AG20443 (cell line): Measurements from ENCODE around the gene FGF7.
"Not testable (repeated sequence)": the region's sequence is repeated elsewhere in the genome, so short reads cannot be mapped to it uniquely, and the experiment has no call there.

Experiments used
- DNase-seq: peaks from one replicate; pipeline ENCODE4 v3.0.0; 2012; ENCODE audit warnings: low spot score, mixed read lengths

Gene FGF7

DNA sequence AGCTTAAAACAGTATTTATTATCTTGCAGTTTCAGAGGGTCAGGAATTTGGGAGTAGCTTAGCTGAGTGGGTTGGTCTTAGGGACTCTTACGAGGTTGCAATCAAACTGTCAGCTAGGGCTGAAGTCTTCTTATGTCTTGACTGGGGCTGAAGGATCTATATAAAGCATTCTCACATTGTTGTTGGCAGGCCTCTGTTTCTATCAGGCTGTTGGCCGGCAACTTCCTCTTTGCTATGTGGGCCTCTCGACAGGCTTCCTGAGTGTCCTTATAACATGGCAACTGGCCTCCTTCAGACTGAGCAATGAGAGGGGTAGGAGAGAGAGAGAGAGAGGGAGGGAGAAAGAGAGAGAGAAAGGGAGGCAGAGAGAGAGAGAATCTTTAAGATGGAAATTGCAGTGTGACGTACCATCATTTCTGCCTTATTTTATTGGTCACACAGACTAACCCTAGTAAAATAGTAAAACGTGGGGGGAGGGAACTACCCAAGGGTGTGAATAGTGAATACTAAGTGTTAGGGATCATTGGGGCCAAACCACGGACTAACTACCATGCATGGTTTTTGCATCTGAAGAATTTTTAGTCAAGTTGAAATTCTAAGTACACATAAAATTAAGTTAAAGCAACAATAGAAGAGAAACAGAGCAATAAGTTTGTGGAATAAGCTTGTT, 16.1 kb downstream of the FGF7 start:
- DNase-seq, result no peak

DNA sequence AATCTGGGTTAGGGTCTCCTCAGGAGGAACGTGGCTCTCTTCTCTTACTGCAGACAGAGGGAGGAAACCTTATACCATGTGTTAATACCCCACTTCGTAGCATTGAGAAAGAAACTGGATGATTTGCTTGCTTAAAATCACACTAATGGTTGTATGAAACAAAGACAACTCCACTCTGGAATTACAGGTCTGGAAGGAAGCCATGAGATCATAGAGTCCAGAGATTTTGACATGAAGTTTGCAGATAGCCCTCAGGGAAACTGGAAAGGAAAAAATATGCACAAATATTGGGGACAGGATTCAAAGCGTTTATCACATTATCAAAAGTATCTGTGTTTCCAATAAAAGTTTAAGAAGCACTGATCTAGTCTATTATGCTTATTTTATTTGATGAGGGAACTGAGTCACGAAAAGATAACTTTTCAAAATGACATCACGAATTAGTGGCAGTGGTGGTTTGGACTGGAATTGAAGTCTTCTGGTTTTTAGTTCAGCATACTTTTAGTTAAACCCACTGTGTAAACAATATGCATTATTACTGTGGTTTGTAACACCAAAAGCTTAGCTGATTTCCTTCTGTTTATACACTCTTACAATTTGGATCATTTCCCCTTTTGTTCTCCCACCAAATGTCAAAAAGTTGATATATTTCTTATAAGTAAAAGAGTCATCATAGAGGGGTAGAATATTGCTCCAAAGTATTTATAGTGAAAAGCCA, 16.8 kb downstream of the FGF7 start:
- DNase-seq, result no peak

- DNase-seq, result no peak
Measured at GRCh38 chr15:49441356-49441755, 18.3 kb downstream of the FGF7 start.

GRCh38 chr15:49441816-49442215, 18.8 kb downstream of the FGF7 start:
- DNase-seq, result no peak

GRCh38 chr15:49452595-49452994, 29.6 kb downstream of the FGF7 start:
- DNase-seq, result no peak

GRCh38 chr15:49456166-49456565, 33.1 kb downstream of the FGF7 start:
- DNase-seq, result no peak

DNA sequence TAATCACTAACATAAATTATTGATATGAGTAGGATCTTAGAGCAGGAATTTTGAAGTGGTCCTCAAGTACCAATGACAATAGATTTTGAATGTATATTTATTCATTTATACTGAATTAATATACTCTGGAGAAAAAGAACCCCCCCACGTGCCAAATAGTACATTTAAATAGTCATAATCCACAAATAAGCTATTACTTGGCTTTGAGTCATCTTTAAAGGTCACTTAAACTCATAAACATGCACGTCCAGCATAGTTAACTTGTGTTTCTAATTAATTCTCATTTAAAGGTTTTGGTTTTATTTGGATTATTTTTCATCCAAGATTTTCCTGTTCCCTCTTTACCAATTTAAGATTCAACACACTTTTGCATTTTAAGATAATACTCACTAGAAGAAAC, 35.1 kb downstream of the FGF7 start:
- peak; percentile 20 for DNase-seq

- no peak for DNase-seq
Measured at GRCh38 chr15:49460411-49460941, 37.4 kb downstream of the FGF7 start.

GRCh38 chr15:49462232-49462844, 39.3 kb downstream of the FGF7 start:
- no peak for DNase-seq

- DNase-seq, result no peak
Measured at GRCh38 chr15:49464522-49464921, 41.5 kb downstream of the FGF7 start.

- DNase-seq, result no peak
Measured at GRCh38 chr15:49466119-49466518, 43.1 kb downstream of the FGF7 start.

- DNase-seq, result no peak
Measured at GRCh38 chr15:49467746-49468480, 44.9 kb downstream of the FGF7 start.

GRCh38 chr15:49468481-49468839, 45.4 kb downstream of the FGF7 start:
- DNase-seq, result peak; percentile 44

DNA sequence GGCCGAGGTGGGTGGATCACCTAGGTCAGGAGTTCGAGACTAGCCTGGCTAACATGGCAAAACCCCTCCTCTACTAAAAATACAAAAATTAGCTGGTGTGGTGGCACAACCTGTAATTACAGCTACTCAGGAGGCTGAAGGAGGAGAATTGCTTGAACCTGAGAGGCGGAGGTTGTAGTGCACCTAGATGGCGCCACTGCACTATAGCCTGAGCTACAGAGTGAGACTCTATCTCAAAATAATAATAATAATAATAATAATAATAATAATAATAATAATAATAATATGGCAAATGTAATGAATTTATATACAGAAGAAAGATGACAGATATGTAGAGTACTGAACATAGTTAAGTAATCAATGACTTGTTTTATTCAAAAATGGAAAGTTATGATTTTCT, 48.2 kb downstream of the FGF7 start:
- DNase-seq, result not testable (repeated sequence)

DNA sequence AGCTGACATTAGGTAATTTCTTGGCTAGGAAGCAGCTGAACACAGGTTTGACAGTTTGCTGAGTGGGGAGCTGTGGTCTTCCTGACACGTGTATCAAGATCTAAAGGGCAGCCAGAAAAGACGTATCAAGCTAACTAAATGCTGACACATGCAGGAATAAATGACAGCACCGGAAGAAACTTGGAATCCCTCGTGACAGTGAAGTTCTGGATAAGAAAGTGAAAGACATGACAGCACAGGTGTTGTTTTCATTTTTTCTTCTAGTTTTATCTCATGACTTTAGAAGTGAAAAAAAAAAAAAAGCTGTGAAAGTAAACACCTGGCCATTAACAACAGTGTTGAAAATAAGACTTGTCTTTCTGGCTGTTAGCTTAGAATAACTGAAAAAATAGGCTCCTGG, 48.7 kb downstream of the FGF7 start:
- DNase-seq, result no peak

GRCh38 chr15:49472338-49472737, 49.3 kb downstream of the FGF7 start:
- no peak for DNase-seq

- DNase-seq, result no peak
Measured at GRCh38 chr15:49473031-49473430, 50.0 kb downstream of the FGF7 start.

DNA sequence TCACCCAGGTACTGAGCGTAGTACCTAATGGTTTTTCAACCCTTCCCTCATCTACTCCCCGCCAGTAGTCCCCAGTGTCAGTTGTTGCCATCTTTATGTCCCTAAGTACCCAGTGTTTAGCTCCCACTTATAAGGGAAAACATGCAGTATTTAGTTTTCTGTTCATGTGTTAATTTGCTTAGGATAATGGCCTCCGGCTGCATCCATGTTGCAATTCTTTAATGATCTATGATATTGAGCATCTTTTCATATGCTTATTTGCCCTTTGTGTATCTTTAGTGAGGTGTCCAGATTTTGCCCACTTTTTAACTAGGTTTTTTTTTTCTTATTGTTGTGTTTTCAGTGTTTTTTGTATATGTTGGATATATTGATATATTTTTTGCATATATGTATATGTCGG, 55.0 kb downstream of the FGF7 start:
- DNase-seq, result not testable (repeated sequence)

DNA sequence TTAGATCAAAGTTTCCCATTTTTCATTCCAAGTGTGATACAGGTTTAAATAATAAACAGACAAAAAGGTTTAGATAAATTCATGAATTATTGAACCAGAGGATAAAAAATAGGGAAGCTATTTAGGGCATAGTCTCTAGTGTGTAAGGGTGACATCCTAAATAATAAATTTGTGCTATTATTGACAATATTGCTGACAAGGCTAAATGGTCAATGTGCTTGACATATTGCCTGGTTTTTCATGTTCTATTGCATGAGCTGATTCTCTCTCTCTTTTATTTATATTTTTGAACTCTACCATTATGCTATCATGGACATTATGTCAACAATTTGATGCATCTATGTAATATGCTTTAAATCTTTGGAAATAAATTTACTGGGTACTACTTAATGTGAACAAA, 55.9 kb downstream of the FGF7 start:
- DNase-seq, result not testable (repeated sequence)

GRCh38 chr15:49485401-49485800, 62.4 kb downstream of the FGF7 start:
- not testable (repeated sequence) for DNase-seq

DNA sequence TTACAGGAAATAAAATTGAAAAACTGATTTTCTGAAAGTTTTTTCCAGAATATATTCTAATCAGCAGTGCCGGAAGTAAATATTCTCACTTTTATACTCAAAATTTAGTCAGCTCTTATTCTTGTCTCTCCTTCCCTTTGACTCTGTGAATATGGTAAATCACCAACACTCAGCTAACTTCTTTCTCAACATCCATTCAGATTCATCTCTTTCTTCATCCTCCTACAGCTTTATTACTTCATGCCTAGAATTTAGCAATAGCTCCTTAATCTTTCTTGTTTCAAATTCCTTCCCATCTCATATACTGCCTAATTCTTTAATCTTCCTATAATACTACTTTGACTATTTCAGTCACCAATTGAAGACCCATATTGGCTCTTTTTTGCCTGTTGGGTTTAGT, 67.9 kb downstream of the FGF7 start:
- no peak for DNase-seq

GRCh38 chr15:49492151-49492550, 69.1 kb downstream of the FGF7 start:
- no peak for DNase-seq

DNA sequence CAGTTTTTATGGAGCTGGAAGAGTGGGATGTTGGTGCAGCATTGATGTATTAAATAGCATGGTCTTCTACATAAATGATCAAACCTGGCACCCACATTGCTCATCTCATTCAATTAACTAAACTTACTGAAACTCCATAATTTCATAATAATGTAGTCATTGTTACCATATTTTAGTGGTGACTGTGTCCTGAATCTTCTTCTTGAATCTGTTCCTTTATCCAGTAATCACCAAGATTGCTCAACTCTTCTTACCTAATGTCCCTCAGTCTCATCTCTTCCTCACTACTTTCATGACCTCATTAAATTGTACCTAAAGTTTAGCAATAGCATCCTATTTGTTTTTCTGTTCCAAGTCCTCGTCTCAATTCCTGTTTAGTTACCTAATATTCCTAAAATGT, 69.8 kb downstream of the FGF7 start:
- peak; percentile 34 for DNase-seq
